DOHH2 (cell line): Measurements from ENCODE around the gene RMDN2.

Source experiments
- H3F3A ChIP-seq: fragments of 200-600 bp; sonication (generic), shearing (Covaris generic); 2 replicates; pipeline ENCODE4 v1.6.0; 2016; ENCODE audit warnings: antibody characterized with exemption, mild to moderate bottlenecking; ENCODE audit not compliant: control insufficient read depth, insufficient read depth
- H3K27ac ChIP-seq: fragments of 200-600 bp; sonication (generic); 2 replicates; pipeline ENCODE4 v1.5.1; 2014; ENCODE audit warnings: low read depth, mild to moderate bottlenecking, low read length, moderate library complexity
- H3K27me3 ChIP-seq: fragments of 200-600 bp; sonication (generic); 2 replicates; pipeline ENCODE4 v1.6.1; 2014; ENCODE audit warnings: mild to moderate bottlenecking, low read length, mixed read lengths; ENCODE audit not compliant: control insufficient read depth
- H3K36me3 ChIP-seq: fragments of 200-600 bp; sonication (generic); 2 replicates; pipeline ENCODE4 v1.6.1; 2014; ENCODE audit warnings: mild to moderate bottlenecking, low read length, moderate library complexity, mixed read lengths; ENCODE audit not compliant: control insufficient read depth
- H3K4me1 ChIP-seq: fragments of 200-600 bp; sonication (generic); 2 replicates; pipeline ENCODE4 v1.6.1; 2014; ENCODE audit warnings: mild to moderate bottlenecking, low read length, mixed read lengths; ENCODE audit not compliant: control insufficient read depth
- H3K4me2 ChIP-seq: fragments of 200-600 bp; sonication (generic); 2 replicates; pipeline ENCODE4 v1.6.0; 2014; ENCODE audit warnings: mild to moderate bottlenecking, low read length, moderate library complexity
- H3K4me3 ChIP-seq: fragments of 200-600 bp; sonication (generic); 2 replicates; pipeline ENCODE4 v1.5.1; 2014; ENCODE audit warnings: mild to moderate bottlenecking, low read length, mixed read lengths
- H3K79me2 ChIP-seq: fragments of 200-600 bp; sonication (generic); 2 replicates; pipeline ENCODE4 v1.6.1; 2014; ENCODE audit warnings: mild to moderate bottlenecking, low read length, mixed read lengths; ENCODE audit not compliant: control insufficient read depth
- H3K9me2 ChIP-seq: fragments of 200-600 bp; sonication (generic); replicated peaks from 2 replicates; pipeline ENCODE4 v1.6.1; 2014; ENCODE audit warnings: mild to moderate bottlenecking, low read length, mixed read lengths; ENCODE audit not compliant: control insufficient read depth
- H3K9me3 ChIP-seq: fragments of 200-600 bp; sonication (generic); 2 replicates; pipeline ENCODE4 v1.6.1; 2014; ENCODE audit warnings: antibody characterized with exemption, low read length, mixed read lengths; ENCODE audit not compliant: control insufficient read depth, insufficient read depth
- H4K20me1 ChIP-seq: fragments of 200-600 bp; sonication (generic); 2 replicates; pipeline ENCODE4 v1.6.0; 2014; ENCODE audit warnings: low read depth, mild to moderate bottlenecking, antibody characterized with exemption, low read length, moderate library complexity; ENCODE audit not compliant: control insufficient read depth, insufficient read depth
- CTCF ChIP-seq: fragments of 200-600 bp; sonication (generic); IDR thresholded peaks from one replicate; pipeline ENCODE4 v1.5.1; 2014; ENCODE audit warnings: antibody characterized with exemption, mild to moderate bottlenecking, low read depth, low read length; ENCODE audit not compliant: poor library complexity, severe bottlenecking
- EZH2phosphoT487 ChIP-seq: fragments of 200-600 bp; sonication (generic); IDR thresholded peaks from 2 replicates; pipeline ENCODE4 v1.6.1; 2017; ENCODE audit warnings: borderline replicate concordance, mild to moderate bottlenecking, antibody characterized with exemption, low read length, moderate library complexity, mixed read lengths

The RMDN2 gene

GRCh38 chr2:38045811-38046210 is 120.7 kb downstream of the RMDN2 start:
- no peak for TF ChIP-seq EZH2phosphoT487
- TF ChIP-seq CTCF = no peak
- Histone ChIP-seq H3K27me3 (peaks cover 3% of the 10 kb centered on the region; the same call in 1 of the 2 replicates), H3K27ac (no peak overlapping the region), H3K9me2 (no peaks in the 10 kb centered on the region), H4K20me1 (no peaks in the 10 kb centered on the region), H3K4me3 (no peak overlapping the region), H3K79me2 (no peaks in the 10 kb centered on the region), H3K36me3 (no peaks in the 10 kb centered on the region), H3K4me1 (no peaks in the 10 kb centered on the region), H3K9me3 (0 out of 2 replicates have a peak, but pooled peaks cover 3% of the 10 kb centered on the region), H3K4me2 (no peak overlapping the region), H3F3A (no peaks in the 10 kb centered on the region)

- TF ChIP-seq CTCF (no peak), EZH2phosphoT487 (no peak)
- H3F3A ChIP-seq = no peaks in the 10 kb centered on the region
- H3K4me2 ChIP-seq = no peak overlapping the region
- no peak overlapping the region for H3K27ac ChIP-seq
- H4K20me1 ChIP-seq = no peaks in the 10 kb centered on the region
- H3K9me2 ChIP-seq = no peaks in the 10 kb centered on the region
- H3K27me3 ChIP-seq = peaks cover 12% of the 10 kb centered on the region
- no peaks in the 10 kb centered on the region for H3K36me3 ChIP-seq
- no peaks in the 10 kb centered on the region for H3K79me2 ChIP-seq
- no peaks in the 10 kb centered on the region for H3K9me3 ChIP-seq
- H3K4me3 ChIP-seq = no peak overlapping the region
- no peaks in the 10 kb centered on the region for H3K4me1 ChIP-seq
Measured at GRCh38 chr2:38056216-38056615, 131.1 kb downstream of the RMDN2 start.

GRCh38 chr2:38057651-38058410 is 132.7 kb downstream of the RMDN2 start:
- Histone ChIP-seq H3K4me3 (no peak overlapping the region), H3K9me3 (no peaks in the 10 kb centered on the region), H3K36me3 (no peaks in the 10 kb centered on the region), H3K27me3 (peaks cover 3% of the 10 kb centered on the region), H3K4me2 (no peak overlapping the region), H3K27ac (no peak overlapping the region), H4K20me1 (no peaks in the 10 kb centered on the region), H3K9me2 (no peaks in the 10 kb centered on the region), H3K79me2 (no peaks in the 10 kb centered on the region), H3K4me1 (no peaks in the 10 kb centered on the region), H3F3A (no peaks in the 10 kb centered on the region)
- no peak for TF ChIP-seq EZH2phosphoT487
- TF ChIP-seq CTCF = no peak
